ENCODE data around the gene FSHR.

GRCh38 chr2:48968011-48968410, 186.3 kb downstream of the FSHR start:
- TF ChIP-seq CTCF (IDR thresholded peaks at IDR 0.05) = no peak
- no peak for TF ChIP-seq EP300 (IDR thresholded peaks at IDR 0.05)
- TF ChIP-seq POLR2AphosphoS5 (IDR thresholded peaks at IDR 0.05) = no peak

Measured in upper lobe of left lung (tissue), 4 donors.